Parathyroid adenoma (tissue), 2 donors: ENCODE results near the gene HIF3A.

ENCODE experiments used
- H2AFZ ChIP-seq: fragments of 300-600 bp; sonication (generic); one replicate; pipeline ENCODE4 v1.7.0; 2017; ENCODE audit warnings: antibody characterized with exemption, mild to moderate bottlenecking
- H3K27ac ChIP-seq: fragments of 300-600 bp; sonication (generic); one replicate; pipeline ENCODE4 v1.7.0; 2017
- H3K27me3 ChIP-seq: fragments of 300-600 bp; sonication (generic); one replicate; pipeline ENCODE4 v1.7.0; 2017; ENCODE audit warnings: low read length; ENCODE audit not compliant: control insufficient read depth, insufficient read depth
- H3K36me3 ChIP-seq: fragments of 300-600 bp; sonication (generic); one replicate; pipeline ENCODE4 v1.7.0; 2017; ENCODE audit warnings: low read length; ENCODE audit not compliant: control insufficient read depth, insufficient read depth
- H3K4me1 ChIP-seq: fragments of 300-600 bp; sonication (generic); one replicate; pipeline ENCODE4 v1.7.0; 2017; ENCODE audit warnings: control low read depth
- H3K4me2 ChIP-seq: fragments of 300-600 bp; sonication (generic); one replicate; pipeline ENCODE4 v1.7.0; 2017; ENCODE audit warnings: low read length
- H3K4me3 ChIP-seq: fragments of 300-600 bp; sonication (generic); one replicate; pipeline ENCODE4 v1.7.0; 2017; ENCODE audit warnings: low read depth, low read length
- H3K79me2 ChIP-seq: fragments of 300-600 bp; sonication (generic); one replicate; pipeline ENCODE4 v1.7.0; 2017; ENCODE audit warnings: control low read depth
- H3K9ac ChIP-seq: fragments of 300-600 bp; sonication (generic); one replicate; pipeline ENCODE4 v1.7.0; 2017; ENCODE audit warnings: mild to moderate bottlenecking
- H3K9me3 ChIP-seq: fragments of 300-600 bp; sonication (generic); one replicate; pipeline ENCODE4 v1.7.0; 2017; ENCODE audit warnings: low read length; ENCODE audit not compliant: control insufficient read depth
- CTCF ChIP-seq: fragments of 300-600 bp; sonication (generic); IDR thresholded peaks from one replicate; pipeline ENCODE4 v1.7.0; 2017; ENCODE audit warnings: antibody characterized with exemption, mild to moderate bottlenecking
- donor health status: primary hyperparathyroidism.

Gene HIF3A

GRCh38 chr19:46297700-46298478 is 1.0 kb downstream of the HIF3A start:
- Histone ChIP-seq H2AFZ (no peak overlapping the region), H3K9ac (no peak overlapping the region), H3K4me1 (peaks cover 15% of the 10 kb centered on the region), H3K4me3 (peak overlapping the region; percentile 26), H3K79me2 (no peaks in the 10 kb centered on the region), H3K9me3 (no peaks in the 10 kb centered on the region), H3K4me2 (no peak overlapping the region), H3K27ac (peak overlapping the region; percentile 26), H3K36me3 (no peaks in the 10 kb centered on the region), H3K27me3 (no peaks in the 10 kb centered on the region)
- TF ChIP-seq CTCF = no peak

- Histone ChIP-seq H2AFZ (peak overlapping the region; percentile 68), H3K4me3 (peak overlapping the region; percentile 26), H3K27ac (peak overlapping the region; percentile 26), H3K36me3 (no peaks in the 10 kb centered on the region), H3K4me1 (peaks cover 15% of the 10 kb centered on the region), H3K79me2 (no peaks in the 10 kb centered on the region), H3K4me2 (peak overlapping the region; percentile 74), H3K9me3 (no peaks in the 10 kb centered on the region), H3K27me3 (no peaks in the 10 kb centered on the region), H3K9ac (no peak overlapping the region)
- TF ChIP-seq CTCF = no peak
These were observed 1.7 kb downstream of the HIF3A start for GRCh38 chr19:46298479-46299003.

DNA sequence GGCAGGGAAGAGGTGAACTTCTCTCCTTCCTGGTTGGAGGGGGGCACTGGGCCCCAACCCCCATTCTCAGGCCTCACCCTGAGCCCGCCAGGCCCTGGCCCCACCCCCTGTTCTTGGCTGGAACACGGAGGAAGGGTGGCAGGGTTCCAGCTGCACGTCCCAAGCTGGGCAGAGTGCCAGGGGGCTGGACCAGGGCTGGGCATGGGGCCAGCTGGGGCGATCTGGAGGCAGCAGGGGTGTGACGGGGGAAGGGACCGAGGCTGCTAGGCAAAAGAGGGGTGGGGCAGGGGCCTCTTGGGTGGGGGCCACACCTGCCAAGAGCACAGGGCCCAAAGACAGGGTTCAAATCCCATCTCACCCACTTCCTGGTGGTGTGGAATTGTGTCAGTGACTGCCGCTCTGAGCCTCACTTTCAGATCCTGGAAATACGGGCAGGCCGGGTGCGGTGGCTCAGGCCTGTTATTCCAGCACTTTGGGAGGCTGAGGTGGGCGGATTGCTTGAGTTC is 2.2 kb downstream of the HIF3A start:
- peak overlapping the region; percentile 26 for H3K4me3 ChIP-seq
- H3K4me1 ChIP-seq = peaks cover 15% of the 10 kb centered on the region
- H3K4me2 ChIP-seq = peak overlapping the region; percentile 74
- H3K36me3 ChIP-seq = no peaks in the 10 kb centered on the region
- no peak overlapping the region for H3K9ac ChIP-seq
- no peaks in the 10 kb centered on the region for H3K27me3 ChIP-seq
- no peaks in the 10 kb centered on the region for H3K9me3 ChIP-seq
- H2AFZ ChIP-seq = peak overlapping the region; percentile 68
- H3K27ac ChIP-seq = peak overlapping the region; percentile 26
- no peaks in the 10 kb centered on the region for H3K79me2 ChIP-seq
- TF ChIP-seq CTCF = no peak

- H3K27ac ChIP-seq = peak overlapping the region; percentile 42
- no peaks in the 10 kb centered on the region for H3K36me3 ChIP-seq
- no peaks in the 10 kb centered on the region for H3K27me3 ChIP-seq
- H3K9ac ChIP-seq = no peak overlapping the region
- H3K9me3 ChIP-seq = no peaks in the 10 kb centered on the region
- TF ChIP-seq CTCF = no peak
- no peak overlapping the region for H3K4me3 ChIP-seq
- peaks cover 15% of the 10 kb centered on the region for H3K4me1 ChIP-seq
- H3K4me2 ChIP-seq = no peak overlapping the region
- no peaks in the 10 kb centered on the region for H3K79me2 ChIP-seq
- H2AFZ ChIP-seq = no peak overlapping the region
These were observed 2.9 kb downstream of the HIF3A start for GRCh38 chr19:46299695-46300094.
